Measurements from ENCODE around the gene CTNNA2.

The CTNNA2 gene

GRCh38 chr2:80496346-80496745, 983.5 kb downstream of the CTNNA2 start:
- no peak for DNase-seq (ENCODE audit: low read depth)

- DNase-seq (ENCODE audit: low read depth), result no peak
Observed at GRCh38 chr2:80496775-80497174, 983.9 kb downstream of the CTNNA2 start.

DNA sequence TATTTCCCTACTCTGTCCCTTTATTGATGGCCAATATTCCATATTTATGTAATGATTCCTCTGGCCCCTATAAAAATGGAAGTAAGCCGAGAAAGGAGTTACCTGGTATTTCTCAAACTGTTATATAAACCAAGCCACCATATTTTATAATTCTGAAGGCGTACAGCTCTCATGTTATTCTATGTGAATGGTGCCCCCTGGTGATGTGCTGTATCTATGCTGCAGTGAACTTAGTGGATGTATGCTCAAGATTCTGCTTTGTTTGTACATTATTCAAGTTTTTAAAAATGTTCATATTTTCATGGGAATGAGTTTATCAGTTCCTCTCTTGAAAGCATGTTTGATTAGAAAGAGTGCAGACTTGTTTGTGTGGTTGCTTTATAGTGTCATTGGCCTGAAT, 986.2 kb downstream of the CTNNA2 start:
- DNase-seq (ENCODE audit: low read depth), result no peak

GRCh38 chr2:80501874-80502624, 989.2 kb downstream of the CTNNA2 start:
- no peak for DNase-seq (ENCODE audit: low read depth)

GRCh38 chr2:80506563-80506962, 993.7 kb downstream of the CTNNA2 start:
- DNase-seq (ENCODE audit: low read depth), result no peak

DNA sequence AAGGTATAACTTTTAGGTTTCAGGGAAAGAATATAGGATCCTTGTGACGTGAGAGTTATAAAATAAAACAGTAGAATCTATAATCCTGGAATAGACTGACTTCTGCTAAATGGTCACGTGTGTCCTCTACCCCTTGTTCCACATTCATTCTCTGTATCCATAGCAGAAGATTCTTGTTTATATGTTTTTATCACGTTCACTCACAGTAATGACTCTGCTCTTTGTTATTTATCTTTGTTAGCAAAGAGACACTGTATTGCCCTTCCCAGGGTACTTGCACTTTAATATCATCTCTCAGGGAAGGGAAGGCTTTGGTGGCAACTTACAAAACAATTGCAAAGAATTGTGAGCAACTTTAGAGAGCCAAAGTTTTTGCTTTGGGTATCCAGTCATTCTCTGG, 997.9 kb downstream of the CTNNA2 start:
- no peak for DNase-seq (ENCODE audit: low read depth)

DNA sequence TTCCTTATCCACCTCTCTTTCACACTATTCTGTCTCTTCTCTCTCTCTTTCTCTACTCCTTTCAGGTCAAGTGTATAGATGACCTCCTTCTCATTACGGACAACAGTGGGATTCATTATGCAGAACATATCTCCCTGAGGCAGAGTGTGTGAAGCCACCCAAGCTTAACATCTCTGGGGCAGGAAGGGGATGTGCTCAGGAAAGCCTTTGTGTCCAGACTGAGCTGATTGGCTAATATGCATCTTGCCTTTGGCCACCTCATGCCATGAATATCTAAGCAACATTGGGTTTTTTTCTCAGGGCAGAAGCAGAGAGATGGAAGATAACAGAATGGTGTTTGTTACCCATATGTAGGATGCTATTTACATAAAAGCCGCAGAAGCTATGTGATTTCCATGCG, 1003.1 kb downstream of the CTNNA2 start:
- no peak for DNase-seq (ENCODE audit: low read depth)

DNA sequence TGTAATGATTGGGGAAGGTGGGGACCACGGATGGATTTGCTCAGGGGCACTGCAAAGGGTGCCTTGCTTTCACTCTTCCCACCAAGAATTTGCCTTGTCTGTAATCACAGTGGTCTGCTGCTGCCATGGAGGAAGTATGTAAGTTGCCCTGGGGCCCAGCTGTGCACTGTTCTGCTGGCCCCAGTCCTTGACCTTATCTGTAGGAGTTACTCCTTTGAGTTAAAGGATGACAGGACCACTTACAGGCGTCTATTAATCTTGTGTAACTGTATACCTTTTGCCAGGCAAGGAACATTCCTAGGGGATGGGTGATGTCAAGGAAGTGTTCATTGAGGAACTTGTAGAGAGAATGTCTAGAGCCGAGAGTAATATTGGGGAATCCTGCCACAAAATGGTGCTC, 1004.5 kb downstream of the CTNNA2 start:
- DNase-seq (ENCODE audit: low read depth), result no peak

DNA sequence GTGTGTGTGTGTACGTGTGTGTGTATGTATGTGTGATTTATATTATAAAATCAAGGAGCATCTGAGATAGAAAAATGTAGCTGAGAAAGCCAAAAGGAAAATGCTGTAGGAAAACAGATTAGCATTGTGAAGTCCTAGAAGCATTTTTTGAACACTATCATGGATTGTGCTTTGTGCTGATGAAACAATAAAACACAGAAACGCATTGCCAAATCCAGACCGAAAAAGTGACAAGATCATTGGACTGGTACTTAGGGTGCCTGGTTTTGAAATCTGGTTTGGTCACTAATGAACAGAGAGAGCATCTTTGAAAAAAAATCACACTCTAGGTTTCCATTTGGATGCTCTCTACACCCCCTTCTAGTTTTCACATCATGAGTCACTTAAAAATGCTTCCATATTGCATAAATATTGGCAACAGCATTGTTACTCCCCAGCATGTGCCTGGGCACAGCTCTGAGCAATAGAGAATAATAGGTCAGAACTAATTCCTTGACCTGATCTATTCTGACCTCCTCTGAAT, 1006.3 kb downstream of the CTNNA2 start:
- DNase-seq (ENCODE audit: low read depth), result no peak

DNA sequence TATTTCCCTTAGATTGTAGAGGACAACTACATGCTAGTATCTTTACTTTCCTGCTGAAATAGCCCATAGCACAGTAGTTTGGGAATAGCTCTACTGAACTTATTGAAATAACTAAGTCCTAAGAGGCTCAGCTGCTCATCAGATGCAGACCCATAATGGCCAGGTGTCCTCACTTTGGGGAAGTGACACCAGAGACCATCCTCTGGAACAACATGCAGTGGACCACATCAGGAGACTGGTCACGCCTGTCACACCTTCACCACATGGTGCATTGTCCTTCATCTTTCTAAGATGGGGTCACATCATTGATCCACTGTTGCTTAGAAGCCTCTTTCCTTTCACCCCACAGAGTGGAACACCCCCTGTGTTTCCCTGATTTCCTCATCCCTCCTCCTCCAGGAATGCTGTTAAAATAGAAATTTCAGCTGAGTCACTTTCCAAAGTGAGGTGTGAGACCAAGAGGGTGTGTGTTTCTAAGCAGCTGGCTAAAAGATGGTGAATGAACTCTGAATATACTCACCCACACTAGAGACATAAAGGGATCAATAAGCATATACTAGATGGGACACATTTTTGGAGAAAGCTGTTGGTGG, 1006.9 kb downstream of the CTNNA2 start:
- DNase-seq (ENCODE audit: low read depth), result no peak

- DNase-seq (ENCODE audit: low read depth), result no peak
Observed at GRCh38 chr2:80525152-80525551, 1012.3 kb downstream of the CTNNA2 start.

DNA sequence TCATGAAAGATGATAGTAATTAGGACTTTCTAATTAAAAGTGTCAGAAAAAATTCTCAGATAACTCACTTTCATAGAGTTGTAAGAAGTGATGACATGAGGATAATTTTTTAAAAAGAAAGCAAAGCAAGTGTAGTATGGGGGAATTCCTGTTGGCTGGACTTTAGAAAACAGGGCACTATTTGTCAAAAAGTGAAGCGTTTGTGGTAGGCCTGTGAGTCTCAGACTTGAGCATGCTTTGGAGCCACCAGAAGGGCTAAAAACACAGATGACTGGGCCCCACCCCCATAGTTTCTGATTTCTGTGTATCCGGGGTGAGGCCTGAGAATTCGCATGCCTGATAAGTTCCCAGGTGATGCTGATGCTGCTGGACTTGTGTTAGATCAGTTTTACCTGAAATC, 1014.3 kb downstream of the CTNNA2 start:
- DNase-seq (ENCODE audit: low read depth), result no peak

DNA sequence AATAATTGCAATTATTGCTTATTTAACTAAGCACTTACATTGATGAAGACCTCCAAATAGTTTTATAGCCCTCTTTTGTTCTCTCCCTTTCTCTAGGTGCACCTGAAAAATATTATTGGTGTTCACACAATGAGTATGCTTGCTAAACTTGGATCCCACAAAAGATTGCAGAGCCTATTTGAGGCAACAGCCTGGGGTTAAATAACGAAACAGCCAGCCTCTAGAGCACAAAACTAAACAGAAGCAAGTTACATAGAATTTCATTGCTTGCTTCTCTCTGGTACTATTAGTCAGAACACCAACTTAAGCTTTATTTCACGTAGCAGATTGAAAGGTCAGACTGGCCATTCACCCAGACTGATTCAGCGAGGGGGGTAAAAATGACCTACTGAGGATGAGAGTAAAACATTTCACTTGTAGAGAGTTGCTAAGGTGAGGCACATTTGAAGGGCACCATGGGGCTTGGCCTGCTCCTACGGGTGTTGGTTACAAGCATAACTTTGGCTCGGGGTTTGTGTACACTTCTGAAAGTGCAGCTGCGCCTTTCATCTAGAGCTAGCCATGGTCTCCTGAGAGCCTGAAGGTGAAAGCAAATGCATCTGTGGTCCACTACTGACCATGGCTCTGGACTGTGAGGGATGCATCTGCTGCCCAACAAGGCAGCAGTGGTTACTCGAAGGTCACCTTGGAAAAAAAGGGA, 1016.8 kb downstream of the CTNNA2 start:
- DNase-seq (ENCODE audit: low read depth), result no peak

GRCh38 chr2:80530442-80531064, 1017.7 kb downstream of the CTNNA2 start:
- DNase-seq (ENCODE audit: low read depth), result no peak

GRCh38 chr2:80531319-80531718, 1018.5 kb downstream of the CTNNA2 start:
- no peak for DNase-seq (ENCODE audit: low read depth)

GRCh38 chr2:80545420-80546210, 1032.8 kb downstream of the CTNNA2 start:
- no peak for DNase-seq (ENCODE audit: low read depth)

GRCh38 chr2:80546766-80547165, 1033.9 kb downstream of the CTNNA2 start:
- DNase-seq (ENCODE audit: low read depth), result no peak

DNA sequence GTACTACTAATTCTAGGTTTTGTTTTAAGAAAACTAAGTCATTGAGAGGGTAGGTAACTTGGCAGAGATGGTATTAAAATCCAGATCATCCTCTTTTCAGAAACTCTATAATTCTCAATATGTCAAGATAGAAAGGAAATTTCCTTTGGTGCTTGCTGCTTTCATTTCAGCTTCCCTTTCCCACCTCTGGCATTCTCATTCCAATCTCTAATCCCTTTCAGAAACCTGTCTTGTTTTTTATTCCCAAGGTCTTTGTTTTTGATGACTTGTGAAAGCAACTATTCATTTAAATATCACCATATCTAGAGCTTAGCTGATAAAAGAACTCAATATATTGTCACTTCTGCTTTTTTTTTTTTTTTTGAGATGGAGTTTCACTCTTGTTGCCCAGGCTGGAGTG, 1034.5 kb downstream of the CTNNA2 start:
- no peak for DNase-seq (ENCODE audit: low read depth)

DNA sequence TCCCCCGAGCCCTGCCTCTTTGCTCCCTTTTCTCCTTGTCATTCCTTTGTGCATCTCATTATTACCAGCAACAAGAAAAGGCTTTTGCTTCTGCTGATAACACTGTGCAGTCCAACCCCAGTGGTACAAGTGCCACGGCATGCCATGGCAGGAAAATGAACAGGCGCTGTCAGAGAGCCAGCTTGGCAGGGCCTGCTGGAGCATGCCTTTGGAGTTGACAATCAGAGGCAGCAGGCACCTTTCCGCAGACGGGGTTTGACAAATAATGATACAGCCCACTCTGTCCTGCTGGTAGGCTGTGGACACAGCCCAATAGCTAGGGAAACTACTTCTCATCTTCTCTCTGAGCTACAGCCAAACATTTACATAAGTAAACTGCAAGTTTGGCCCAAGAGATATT, 1035.6 kb downstream of the CTNNA2 start:
- DNase-seq (ENCODE audit: low read depth), result no peak

GRCh38 chr2:80549901-80550300, 1037.0 kb downstream of the CTNNA2 start:
- no peak for DNase-seq (ENCODE audit: low read depth)

DNA sequence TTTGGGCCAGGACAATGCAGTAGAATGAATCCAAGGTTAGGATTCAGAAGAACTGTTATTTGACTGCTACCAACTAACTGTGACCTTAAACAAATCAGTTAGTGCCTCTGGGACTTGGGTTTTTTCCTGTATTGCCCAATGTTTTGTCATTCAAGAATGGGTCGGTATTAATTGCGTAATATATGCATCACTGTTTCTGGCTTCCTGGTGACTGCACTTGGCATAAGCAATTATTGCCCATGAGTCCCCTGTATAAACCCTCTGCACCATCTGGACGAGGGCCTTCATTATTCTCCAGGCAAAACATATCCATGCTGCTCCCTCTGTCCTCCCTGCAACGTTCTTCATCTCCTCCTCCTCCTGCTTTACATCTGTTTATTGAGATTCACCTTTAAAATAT, 1047.5 kb downstream of the CTNNA2 start:
- DNase-seq (ENCODE audit: low read depth), result no peak

GRCh38 chr2:80568011-80568410, 1055.2 kb downstream of the CTNNA2 start:
- DNase-seq (ENCODE audit: low read depth), result no peak
